GM20431 (cell line): Measurements from ENCODE around the gene ADGRF3.
"Not testable (repeated sequence)": the region's sequence is repeated elsewhere in the genome, so short reads cannot be mapped to it uniquely, and the experiment has no call there.

Experiments used
- in situ Hi-C: fragments of 300-500 bp; cut with MseI, MboI; formaldehyde crosslinking; loops from one replicate; pipeline ENCODE4 v1.15.0; 2020; ENCODE audit warnings: low sequenced_read_pairs; ENCODE audit not compliant: unreplicated experiment

ADGRF3 gene, protein sequence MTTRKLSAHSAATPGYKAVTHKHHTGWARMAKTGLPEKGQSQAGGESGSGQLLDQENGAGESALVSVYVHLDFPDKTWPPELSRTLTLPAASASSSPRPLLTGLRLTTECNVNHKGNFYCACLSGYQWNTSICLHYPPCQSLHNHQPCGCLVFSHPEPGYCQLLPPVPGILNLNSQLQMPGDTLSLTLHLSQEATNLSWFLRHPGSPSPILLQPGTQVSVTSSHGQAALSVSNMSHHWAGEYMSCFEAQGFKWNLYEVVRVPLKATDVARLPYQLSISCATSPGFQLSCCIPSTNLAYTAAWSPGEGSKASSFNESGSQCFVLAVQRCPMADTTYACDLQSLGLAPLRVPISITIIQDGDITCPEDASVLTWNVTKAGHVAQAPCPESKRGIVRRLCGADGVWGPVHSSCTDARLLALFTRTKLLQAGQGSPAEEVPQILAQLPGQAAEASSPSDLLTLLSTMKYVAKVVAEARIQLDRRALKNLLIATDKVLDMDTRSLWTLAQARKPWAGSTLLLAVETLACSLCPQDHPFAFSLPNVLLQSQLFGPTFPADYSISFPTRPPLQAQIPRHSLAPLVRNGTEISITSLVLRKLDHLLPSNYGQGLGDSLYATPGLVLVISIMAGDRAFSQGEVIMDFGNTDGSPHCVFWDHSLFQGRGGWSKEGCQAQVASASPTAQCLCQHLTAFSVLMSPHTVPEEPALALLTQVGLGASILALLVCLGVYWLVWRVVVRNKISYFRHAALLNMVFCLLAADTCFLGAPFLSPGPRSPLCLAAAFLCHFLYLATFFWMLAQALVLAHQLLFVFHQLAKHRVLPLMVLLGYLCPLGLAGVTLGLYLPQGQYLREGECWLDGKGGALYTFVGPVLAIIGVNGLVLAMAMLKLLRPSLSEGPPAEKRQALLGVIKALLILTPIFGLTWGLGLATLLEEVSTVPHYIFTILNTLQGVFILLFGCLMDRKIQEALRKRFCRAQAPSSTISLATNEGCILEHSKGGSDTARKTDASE

DNA sequence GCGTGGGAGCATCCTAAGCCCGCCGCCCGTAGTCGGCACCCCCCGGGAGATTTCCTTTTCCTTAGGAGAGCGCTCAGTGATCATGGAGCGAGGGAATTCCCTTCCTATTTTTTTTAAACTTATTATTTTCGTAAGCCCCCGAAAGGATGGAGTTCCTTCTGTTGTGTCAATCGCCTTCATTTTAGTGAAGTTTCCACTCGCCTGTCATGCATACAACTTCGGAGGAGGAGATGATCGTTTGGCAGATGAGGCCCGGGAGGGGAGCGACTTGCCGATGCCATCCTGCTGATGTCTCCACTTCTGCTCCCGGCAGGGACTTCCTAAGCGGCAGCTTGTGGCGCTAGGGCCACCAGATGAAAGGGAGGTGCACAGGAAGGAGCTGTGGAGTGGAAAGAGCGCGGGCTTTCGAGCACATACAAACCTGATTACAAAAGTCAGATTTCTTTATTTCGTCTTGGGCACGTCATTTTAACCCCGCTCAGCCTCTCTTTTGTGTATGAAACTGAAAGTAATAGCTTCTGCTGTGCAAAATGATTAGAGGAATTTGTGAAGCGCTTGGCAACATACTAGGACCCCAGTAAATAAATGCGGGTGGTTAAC lies at the start of gene ADGRF3:
ADGRF3 (minus strand) TSS at position 336 of the 600 bp plus-strand sequence. CDS start 555 bp downstream, outside the sequence.
- in situ Hi-C loops: no loop called here

DNA sequence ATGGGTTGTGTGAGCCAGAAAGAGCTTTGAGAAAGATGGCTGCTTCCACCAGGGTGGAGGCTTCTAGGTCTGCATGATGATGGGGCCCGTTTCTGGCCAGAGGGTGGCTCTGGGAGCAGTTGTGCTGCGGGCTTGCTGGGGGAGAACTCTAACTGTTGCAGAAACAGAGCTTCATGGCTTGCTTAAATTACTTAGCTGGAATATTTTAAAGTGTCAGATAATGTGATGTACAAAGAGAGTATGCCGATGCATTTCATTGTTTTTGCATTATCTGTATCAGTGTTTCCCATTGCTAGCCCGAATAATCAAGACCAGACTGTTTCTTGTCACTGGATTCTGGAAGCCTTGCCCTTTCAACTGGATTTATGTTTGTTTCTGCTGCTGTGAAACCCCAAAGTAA lies 48.8 kb upstream of the ADGRF3 start:
- in situ Hi-C loops: no loop called here

DNA sequence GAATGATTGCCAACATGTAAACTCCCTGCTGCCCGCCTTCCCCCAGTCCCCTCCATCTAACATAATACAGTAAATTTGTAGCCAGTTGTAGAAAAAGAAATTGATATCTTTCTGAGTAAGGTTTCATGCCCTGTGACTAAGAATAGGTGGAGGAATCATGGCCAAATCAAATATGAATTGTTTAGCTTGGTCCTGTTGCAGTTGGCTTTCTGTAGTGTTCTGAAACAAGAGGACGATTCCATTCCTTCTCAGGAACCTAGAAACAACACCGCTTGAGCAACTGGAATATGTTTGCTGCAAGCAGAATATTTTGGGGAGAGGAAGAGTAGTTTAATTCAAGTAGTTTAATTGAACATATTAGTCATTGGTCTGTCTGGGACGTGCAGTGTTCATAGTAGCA lies 48.1 kb upstream of the ADGRF3 start:
- in situ Hi-C loops: no loop called here

DNA sequence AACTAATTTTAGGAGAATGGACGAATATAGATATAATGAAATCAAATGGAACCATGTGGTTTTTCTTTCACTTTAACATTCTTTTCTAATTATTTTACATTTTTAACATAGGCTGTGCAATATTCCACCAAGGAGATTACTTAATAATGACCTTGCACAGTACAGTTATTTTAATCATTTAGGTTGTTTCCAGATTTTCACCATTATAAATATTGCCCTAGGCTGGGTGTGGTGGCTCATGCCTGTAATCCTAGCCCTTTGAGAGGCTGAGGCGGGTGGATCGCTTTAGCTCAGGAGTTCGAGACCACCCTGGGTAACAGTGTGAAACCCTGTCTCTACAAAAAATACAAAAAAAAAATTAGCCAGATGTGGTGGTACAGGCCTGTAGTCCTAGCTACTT lies 40.6 kb upstream of the ADGRF3 start:
- in situ Hi-C loops: no loop called here

DNA sequence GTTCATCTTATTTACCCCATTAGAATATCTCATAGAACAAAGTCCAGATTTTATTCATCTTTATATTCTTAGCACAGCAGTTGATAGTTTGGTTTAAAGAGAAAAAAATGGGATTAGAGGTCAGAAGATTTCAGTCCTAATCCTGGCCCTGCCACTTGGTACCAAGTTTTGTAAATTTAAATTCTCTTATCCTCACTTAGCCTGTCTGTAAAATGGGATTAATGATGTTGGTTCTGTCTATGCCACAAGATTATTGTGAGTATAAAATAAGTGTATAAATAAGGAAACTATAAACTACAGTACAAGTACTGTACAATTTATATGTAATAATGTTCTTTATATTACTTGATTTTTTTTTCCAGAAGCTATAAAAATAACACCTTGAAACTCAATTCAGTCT lies 38.0 kb upstream of the ADGRF3 start:
- in situ Hi-C loops: no loop called here

DNA sequence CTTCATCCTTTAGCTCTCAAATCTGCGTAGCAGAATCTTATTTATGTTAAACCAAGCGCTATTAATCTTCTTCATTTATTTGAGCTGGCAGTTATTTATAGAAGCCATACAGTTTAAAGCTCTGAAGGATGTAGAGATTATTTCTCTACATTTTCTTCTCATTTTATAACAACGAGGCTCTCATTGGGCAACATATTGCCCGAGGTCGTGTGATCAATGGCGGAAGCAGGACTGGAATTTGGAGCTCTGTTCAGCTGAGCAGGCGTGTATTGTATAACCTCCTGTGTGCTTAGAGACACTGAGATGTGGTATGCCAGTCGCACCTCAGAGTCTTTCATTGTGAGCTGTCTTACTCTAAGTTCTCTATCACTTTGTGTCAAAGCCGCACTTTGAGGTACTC lies 37.6 kb upstream of the ADGRF3 start:
- in situ Hi-C loops: no loop called here

DNA sequence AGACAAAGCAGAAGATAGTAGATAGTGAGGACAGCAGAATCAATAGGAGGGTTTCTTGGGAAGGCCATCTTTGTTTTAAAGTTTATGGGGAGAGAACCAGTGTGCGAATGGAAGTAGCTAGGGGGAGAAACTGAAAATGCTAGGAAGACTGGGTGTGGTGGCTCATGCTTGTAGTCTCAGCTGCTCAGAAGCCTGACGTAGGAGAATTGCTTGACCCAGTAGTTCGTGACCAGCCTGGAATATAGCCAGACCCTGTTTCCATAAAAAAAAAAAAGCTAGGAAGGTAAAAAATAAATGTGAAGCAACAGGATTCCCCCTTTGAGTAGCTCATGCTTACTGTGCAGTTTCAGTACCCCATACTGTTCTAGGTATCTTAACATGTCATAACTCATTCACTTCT lies 36.0 kb upstream of the ADGRF3 start:
- in situ Hi-C loops: no loop called here

DNA sequence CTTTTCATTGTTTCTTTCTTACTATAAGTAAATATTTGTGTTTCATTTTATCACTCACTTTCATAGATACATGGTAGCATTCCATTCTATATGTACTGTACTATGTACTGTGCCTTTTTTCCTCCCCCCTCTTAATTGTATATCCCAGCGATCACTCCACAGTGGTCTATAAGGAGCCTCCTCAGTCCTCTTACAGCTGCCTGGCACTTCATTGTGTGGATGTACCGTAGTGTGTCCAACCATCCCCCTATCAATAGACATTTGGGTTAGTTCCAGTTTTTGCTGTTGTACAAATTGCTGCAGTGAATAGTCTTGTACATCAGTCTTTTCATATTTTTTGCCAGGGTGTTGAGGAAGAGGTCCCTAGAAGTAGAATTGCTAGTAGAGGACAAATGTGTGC lies 33.7 kb upstream of the ADGRF3 start:
- in situ Hi-C loops: no loop called here

DNA sequence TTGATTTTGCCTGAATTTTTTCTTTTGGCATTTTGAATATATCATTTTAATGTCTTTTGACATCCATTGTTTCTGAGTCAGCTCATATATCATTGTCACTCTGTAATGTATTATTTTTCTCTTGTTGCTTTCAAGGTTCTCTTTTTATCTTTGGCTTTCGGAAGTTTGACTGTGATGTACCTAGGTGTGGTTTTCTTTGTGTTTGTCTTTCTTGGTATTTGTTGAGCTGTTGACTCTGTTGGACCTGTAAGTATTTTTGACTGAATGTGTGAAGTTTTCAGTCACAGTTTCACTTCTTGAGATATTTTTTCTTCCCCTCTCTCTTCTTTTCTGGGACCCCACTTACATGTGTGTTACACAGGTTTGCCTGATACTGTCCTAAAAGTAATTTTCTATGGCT lies 30.2 kb upstream of the ADGRF3 start:
- in situ Hi-C loops: no loop called here

DNA sequence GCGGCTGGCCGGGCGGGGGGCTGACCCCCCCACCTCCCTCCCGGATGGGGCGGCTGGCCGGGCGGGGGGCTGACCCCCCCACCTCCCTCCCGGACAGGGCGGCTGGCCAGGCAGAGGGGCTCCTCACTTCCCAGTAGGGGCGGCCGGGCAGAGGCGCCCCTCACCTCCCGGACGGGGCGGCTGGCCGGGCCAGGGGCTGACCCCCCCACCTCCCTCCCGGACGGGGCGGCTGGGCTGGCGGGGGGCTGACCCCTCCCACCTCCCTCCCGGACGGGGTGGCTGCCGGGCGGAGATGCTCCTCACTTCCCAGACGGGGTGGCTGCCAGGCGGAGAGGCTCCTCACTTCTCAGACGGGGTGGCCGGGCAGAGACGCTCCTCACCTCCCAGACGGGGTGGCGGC lies 24.3 kb upstream of the ADGRF3 start:
- in situ Hi-C loops: not testable (repeated sequence)

DNA sequence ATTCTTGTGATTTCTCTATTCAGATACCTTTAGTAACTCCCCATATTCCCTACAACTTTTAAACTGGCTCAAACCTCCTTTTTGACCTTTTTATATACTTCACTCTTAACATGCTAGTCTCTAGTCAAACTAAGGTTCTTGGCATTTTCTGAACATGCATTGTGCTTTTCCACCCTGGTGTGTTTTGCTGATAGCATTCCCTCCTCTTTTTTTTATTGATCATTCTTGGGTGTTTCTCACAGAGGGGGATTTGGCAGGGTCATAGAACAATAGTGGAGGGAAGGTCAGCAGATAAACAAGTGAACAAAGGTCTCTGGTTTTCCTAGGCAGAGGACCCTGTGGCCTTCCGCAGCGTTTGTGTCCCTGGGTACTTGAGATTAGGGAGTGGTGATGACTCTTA lies 23.1 kb upstream of the ADGRF3 start:
- in situ Hi-C loops: not testable (repeated sequence)

DNA sequence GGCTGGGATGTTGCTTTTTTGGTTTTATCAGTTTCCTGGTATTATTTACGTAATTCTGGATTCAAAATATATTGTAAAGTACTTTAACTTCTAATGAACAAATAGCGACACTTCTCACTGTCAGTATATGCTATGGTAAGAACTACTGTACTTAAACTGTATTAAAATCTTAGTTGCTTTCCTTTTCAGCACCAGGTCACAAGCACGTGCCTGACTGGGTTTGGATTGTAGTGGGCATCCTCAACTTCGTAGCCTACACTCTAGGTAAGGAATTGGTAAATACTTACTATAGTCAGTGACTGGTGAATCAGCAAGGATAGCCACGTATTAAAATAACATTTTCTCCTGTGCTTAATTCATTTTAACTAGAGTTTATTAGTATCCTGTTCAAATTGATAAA lies 20.4 kb upstream of the ADGRF3 start:
- in situ Hi-C loops: no loop called here

DNA sequence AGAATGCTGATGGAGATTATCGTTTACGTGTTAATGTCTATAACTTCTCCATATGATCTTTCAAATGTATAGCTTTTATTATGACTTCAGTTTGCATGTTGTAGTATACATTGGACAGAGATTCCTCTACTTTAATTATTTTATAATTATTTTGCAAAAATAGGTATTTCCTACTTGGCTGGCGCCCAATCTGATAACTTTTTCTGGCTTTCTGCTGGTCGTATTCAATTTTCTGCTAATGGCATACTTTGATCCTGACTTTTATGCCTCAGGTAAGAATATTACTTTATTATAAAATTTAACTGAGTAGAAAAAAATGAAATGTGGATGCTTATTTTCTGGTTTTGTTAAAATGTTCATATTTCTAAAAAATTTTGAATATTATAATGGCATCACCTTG lies 18.1 kb upstream of the ADGRF3 start:
- in situ Hi-C loops: no loop called here

DNA sequence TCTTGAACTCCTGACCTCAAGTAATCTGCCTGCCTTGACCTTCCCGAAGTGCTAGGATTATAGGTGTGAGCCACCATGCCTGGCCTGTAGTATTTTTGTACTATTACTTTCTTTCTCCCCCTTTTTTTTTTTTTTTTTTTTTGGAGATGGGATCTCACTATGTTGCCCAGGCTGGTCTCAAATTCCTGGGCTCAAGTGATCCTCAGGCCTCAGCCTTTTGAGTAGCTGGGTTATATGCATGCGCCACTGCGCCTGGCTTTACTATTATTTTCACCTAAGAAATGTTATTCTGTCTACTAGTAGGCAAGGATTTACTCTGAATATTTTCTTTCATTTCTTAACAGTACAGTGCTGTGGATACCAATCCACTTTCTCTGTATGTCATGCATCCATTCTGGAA lies 17.4 kb upstream of the ADGRF3 start:
- in situ Hi-C loops: no loop called here

DNA sequence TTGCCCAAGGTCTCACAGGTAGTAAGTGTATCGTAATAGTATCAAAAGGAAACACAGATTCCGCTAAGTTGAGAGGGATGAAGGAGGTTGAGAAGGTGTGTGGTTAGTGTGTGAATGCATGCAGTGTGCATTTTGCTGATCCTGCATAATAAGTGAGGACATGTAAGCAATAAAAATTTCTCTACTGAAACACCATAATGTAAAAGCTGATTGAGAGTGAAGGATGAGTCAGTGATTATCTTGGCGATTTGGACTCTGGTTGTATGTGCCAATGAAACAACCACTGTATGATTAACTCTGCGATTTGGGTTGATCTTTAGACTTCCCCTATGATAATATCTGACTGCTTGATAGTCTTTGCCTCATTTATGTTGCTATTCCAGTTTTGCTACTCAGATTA lies 16.7 kb upstream of the ADGRF3 start:
- in situ Hi-C loops: no loop called here

DNA sequence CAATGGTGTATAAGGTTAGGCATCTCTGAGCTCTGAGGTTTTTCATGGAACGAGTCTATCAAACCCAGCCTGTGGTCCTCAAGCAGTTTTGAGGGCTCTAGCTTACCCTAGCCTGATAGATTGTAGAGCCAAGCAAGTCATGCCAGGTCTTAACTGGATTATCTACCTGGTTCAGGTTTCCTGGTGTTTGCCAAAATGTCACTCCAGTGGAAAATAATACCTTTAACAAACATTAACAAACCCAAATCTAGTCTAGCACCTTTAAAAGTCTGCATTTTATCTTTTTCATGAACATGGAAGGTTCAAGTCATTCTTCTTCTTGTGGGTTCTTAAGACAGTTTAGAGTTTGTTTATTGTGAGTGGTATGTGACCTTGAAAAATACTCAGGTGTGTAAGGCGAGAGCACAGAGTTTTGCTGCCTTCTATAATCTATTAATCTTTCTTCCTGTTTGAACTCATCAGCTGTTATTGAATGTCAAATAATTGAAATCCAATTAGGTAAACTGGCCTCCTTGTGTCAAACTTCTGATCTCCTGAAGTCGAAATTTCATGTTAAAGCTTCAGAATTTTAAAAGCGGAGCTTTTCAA lies 13.4 kb upstream of the ADGRF3 start:
- in situ Hi-C loops: no loop called here

DNA sequence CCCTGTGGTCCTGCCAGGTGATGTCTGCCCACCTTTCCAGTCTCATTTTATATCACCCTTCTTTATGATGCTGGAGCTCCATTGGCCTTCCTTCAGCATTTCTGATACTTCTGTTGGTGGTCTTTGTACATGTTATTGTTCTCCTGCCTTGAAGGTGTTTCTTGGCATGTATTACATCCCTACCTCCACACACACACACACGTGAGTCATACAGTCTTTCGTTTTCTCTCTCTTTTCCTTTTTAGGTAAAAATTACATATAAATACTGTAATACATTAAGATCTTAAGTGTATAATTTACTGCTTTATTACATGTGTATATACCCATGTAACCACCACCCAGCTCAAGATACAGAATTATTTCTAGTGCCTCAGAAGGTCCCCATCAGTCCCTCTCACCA lies 10.2 kb upstream of the ADGRF3 start:
- in situ Hi-C loops: no loop called here

DNA sequence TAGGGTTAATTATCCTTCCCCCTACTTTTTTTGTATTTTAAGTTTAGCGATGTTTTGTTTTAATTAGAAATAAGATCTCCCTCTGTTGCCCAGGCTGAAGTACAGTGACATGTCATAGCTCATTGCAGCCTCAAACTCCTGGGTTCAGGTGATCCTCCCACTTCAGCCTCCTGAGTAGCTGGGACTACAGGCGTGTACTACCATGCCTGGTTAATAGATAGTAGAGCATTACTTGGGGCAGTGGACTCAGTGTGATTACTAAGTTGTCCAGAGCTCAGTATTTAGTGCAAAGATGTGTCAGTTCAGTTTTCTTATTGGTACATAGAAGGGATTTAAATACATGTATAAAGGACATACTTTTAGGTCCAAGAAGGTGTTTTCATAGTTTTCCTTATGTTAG lies 9.5 kb upstream of the ADGRF3 start:
- in situ Hi-C loops: no loop called here

DNA sequence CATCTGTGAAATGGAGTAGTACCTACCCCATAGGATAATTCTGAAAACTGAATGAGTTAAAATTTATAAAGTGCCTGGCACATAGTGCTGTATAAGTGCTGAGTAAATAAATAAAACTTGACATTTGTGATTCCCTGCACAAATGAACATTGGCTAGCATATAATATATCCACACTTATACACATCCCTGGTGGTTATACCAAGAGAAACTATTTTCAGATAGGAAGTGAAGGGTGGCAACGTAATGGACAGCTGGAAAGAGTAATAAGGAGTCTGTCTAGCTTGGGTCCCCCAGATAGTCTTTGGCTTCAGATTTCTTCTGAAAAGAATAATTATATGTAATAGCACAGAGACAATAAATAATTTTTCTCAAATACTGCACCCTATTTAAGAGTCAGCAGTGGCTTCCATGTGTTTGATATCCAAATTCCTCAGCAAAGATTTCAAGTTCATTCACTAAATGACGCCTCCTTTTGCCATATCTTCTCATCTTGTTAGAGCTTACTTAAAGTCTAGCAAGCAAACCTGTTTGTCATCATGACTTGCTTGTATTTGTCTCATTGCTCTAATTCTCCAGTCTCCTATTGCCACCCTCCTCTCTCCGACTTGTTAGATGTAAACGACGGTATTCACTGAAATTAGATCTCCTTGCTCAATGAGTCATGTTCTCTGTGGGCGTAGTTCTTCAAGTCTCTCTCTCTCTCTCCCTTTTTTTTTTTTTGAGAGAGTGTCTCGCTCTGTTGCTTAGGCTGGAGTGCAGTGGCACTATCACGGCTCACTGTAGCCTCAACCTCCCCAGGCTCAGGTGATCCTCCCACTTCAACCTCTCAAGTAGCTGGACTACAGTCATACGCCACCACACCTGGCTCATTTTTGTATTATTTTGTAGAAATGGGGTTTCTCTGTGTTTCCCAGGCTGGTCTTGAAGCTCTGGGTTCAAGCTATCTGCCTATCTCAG lies 8.7 kb upstream of the ADGRF3 start:
- in situ Hi-C loops: no loop called here
